Caki2 (cell line): ENCODE measurements around the gene CCT8. TPM values are rescaled to one million over a fixed set of nuclear protein-coding genes. Genes with fewer than 3 reads are reported as not detected.
"Not testable (repeated sequence)": the region's sequence is repeated elsewhere in the genome, so short reads cannot be mapped to it uniquely, and the experiment has no call there.

Experiments
- DNase-seq: peaks from one replicate; pipeline ENCODE4 v3.0.0-alpha.2; 2015; ENCODE audit warnings: low read depth
- in situ Hi-C: cut with HindIII; loops from 2 replicates; pipeline ENCODE4 v1.10.0; 2016; ENCODE audit warnings: low sequenced_read_pairs, low pct_unique_long_range_greater_than_20kb, mixed read lengths
- total RNA-seq: library from RNA; depleted of rRNA; stranded (reverse); fragments of >200 nt; shearing (Covaris generic); gene quantifications from 2 replicates; pipeline ENCODE4 v1.2.3, GENCODE V29; 2014; ENCODE audit warnings: low replicate concordance; rRNA removed

The CCT8 gene
- total RNA-seq, 1 experiment from 2014 or later, result 213 TPM

DNA sequence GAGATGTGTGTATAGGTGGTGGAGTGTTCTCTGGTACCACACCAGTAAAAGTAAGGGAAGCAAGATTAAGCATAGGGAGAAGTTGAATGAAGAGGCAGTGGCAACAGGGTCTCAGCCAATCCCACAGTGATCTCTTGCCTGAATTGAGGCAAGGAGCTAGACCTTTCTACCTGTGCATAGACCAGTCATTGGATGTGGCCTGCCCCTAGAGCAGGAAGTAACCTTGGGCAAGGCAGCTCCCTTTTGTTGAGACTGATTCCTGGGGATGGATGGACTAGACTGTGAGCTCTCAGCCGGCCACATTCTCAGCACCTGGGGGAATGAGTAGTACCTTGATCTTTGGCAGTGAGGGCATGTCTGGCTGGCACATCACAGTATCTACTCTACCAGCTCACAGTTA is 42.5 kb downstream of the CCT8 start:
- in situ Hi-C loops, result no loop called here

DNA sequence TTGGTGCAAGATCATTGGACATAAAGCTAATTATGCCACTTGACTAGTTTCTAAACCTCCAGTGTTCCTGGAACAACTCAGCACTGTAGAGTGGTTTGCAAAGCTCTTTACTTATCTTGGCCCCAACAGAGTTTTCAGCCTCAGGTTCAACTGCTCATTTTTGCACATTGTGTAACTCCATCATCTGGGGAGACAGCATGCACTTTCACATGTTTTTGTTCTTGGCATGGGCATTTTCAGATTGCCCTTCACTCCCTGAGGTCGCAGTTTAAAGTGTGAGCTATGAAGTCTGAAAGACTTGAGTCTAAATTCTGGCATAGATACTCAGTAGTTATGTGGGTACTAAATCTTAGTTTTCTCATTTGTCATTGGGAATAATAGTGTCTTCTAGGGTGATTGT is 43.9 kb downstream of the CCT8 start:
- DNase-seq, result no peak
- in situ Hi-C loops, result no loop called here

More for the DNA sequence above, 42.5 kb downstream of the CCT8 start:
- no peak for DNase-seq

- DNase-seq, result no peak
- in situ Hi-C loops, result no loop called here
Measured at GRCh38 chr21:29025328-29025713, 48.1 kb downstream of the CCT8 start.

DNA sequence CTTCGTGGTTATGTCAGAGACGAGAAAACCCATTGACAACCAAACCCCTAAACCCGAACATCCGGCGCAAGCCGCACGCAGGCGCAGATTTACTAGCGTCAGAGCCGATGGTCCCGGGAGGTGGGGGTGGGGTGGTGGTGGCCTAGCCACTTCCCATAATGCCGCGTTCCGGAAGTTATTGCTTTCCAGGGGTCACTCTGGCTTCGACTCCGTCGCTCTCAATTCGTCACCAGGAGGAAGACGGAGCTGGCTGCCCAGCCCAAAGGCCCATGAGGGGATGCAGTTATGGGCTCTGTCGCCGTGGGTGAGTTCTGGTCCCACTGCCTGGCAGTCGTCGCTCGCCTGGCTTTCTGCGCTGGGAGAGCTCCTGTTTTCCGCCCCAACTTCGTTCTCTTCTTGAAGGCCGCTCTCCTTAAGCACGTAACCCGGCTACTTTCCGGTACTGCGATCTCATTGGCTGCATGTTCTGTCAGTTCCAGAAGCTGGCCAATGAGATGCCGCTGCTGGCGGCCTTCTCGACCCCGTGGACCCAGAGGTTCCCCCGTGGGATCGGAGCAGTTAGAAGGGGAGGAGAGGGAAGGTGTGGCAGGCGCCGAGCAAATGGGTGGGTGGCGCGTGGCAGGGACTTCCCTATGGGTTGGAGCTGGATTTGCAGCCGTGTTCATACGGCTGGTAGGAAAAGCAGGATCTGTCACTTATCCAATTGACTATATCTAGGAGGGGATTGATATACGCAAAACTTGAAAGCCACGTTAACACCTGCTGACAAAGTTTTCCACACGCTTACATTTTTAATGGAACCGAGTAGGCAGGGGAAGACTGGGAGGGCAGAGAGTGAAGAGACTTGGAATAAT is 48.7 kb downstream of the CCT8 start, which contains the start of gene USP16:
Gene USP16, plus strand, starts transcription at position 195 of the 854 bp plus-strand sequence. CDS start 3,246 bp downstream, outside the sequence.
- in situ Hi-C loops, result no loop called here
- DNase-seq, result peak; percentile 100

DNA sequence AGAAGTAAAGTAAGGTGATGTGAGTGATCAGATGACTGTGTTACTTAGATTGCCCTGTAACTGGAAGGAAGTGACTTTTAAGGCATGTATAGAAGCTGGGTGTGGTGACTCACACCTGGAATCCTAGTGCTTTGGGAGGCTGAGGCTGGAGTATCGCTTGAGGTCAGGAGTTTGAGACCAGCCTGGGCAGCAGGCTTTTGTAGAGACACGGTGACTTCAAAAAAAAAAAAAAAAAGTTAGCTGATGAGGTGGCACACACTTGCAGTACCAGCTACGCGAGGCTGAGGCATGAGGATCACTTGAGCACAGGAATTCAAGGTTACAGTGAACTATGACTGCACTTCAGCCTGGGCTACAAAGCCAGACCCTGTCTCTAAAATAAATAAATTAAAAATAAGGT is 51.3 kb downstream of the CCT8 start:
- in situ Hi-C loops, result no loop called here

DNA sequence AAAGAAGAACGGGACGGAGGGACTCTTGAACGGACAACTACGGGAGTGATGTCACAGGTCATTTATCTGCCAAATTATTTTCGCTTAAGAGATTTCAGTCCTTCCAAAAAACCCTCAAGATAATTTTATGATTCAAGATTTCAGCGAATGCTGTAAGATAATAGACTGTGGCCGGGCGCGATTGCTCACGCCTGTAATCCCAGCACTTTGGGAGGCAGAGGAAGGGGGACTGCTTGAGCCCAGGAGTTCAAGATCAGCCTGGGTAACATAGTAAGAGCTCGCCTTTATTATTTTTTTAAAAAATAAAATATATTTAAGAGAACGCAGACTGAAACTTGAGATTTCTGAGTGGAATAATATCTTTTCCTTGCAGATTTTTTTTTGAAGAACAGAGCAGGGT is 54.9 kb downstream of the CCT8 start:
- in situ Hi-C loops, result no loop called here

More for the DNA sequence above, 51.3 kb downstream of the CCT8 start:
- DNase-seq, result no peak

DNA sequence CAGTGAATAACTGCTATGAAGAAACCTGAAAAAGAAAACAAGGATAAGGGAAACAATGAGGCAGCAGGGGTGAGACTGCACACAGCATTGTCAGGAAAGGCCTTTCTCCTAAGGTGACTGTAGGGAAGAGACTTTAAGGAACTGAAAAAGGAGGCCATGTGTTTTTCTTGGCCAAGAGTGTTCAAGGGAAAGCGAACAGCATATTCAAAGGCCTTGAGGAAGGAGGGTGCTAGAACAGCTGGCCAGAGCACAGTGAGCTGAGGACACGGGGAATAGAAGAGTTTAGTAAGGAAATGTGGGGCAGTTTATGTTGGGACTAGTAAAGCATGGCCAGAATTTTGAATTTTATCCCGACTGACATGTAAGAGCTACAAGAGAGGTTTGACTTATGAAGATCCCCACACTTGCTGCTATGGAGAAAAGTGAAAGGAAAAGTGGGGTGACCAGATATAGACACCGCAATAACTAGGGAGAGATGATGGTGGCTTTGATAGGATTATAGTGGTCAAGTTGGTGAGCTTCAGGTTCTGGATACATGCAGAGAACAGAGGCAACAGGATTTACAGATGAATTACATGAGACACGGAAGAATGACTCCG is 55.7 kb downstream of the CCT8 start:
- in situ Hi-C loops, result no loop called here
- DNase-seq, result peak; percentile 18

More for the DNA sequence above, 54.9 kb downstream of the CCT8 start:
- DNase-seq, result peak; percentile 16

DNA sequence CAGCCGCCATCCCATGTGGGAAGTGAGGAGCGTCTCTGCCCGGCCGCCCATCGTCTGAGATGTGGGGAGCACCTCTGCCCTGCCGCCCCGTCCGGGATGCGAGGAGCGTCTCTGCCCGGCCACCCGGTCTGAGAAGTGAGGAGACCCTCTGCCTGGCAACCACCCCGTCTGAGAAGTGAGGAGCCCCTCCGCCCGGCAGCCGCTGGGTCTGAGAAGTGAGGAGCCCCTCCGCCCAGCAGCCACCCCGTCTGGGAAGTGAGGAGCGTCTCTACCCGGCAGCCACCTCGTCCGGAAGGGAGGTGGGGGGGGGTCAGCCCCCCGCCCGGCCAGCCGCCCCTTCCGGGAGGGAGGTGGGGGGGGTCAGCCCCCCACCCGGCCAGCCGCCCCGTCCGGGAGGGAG is 62.2 kb downstream of the CCT8 start:
- DNase-seq, in situ Hi-C loops: not testable (repeated sequence)

DNA sequence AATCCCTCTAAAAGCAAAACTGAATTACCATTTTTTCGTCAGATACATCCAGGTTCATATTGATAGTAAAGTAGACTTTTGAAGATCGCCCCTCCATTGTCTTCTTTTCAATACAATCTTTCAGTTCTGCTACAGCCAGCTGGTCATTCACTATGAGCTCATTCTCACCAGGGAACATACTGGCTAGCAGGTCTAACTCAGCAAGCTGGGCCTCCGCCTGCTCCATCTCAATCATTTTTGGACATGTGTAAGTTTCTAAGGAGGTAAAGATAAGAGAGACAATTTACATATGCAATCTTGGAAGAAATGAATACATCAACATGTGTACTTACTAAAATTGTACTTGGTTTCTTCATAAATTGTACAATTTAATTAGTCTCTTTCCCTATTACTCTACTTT is 65.1 kb downstream of the CCT8 start:
- in situ Hi-C loops, result no loop called here
- DNase-seq, result no peak

DNA sequence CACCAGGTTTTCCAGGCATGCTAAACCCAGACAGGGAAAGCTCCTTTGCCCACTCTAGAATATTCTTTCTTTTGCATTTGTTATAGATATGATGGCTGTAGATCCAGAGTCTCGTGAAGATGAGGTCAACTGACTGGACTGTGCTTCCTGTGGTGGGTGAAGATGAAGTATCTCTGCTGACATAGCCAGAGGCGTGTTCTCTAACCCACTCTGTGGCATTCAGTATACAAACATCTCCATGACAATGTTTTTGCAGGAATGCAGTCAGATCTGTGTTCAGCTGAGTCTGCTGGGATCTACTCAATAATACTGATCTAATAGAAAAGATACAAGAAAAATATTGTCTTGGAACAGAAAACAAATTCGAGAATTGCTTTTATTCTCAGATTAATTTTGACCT is 65.6 kb downstream of the CCT8 start:
- no peak for DNase-seq
- in situ Hi-C loops, result no loop called here

GRCh38 chr21:29007135-29007534 is 66.3 kb downstream of the CCT8 start:
- DNase-seq, result no peak
- in situ Hi-C loops, result no loop called here

Other genes starting within 250 kb of the CCT8 start
- 5.4 and 12.6 TPM in 2 replicates for gene LTN1, start 80.8 kb downstream of the CCT8 start, total RNA-seq
- gene RWDD2B, start 54.3 kb downstream of the CCT8 start, total RNA-seq, result 14.8 and 19.3 TPM in 2 replicates
- 20.6 and 24.6 TPM in 2 replicates for gene USP16, start 49.0 kb downstream of the CCT8 start, total RNA-seq
- gene MAP3K7CL, start 57.0 kb upstream of the CCT8 start, total RNA-seq, result 2.0 and 18.1 TPM in 2 replicates
- gene BACH1, start 225.3 kb upstream of the CCT8 start, total RNA-seq, result 33.4 and 49.8 TPM in 2 replicates